Activated CD8-positive, alpha-beta memory T cell treated with anti-CD3 and anti-CD28 coated beads, Interleukin-2, amount 10 ng/mL, durations not matched to agents 7 days and 5 days (primary cell): ENCODE data around the gene TELO2. TPM values are rescaled to one million over a fixed set of nuclear protein-coding genes. Genes with fewer than 3 reads are reported as not detected.

Source experiments
- total RNA-seq, 2 experiments: library from RNA; stranded (reverse); gene quantifications; one replicate each; pipeline ENCODE4 v1.2.3, GENCODE V29; 2021

The TELO2 gene
- total RNA-seq, 2 experiments from 2014 or later, result 60.7 to 63.8 TPM

Other genes with a start within 250 kb of the TELO2 start
- not detected for gene TPSD1, start 237.3 kb upstream of the TELO2 start, total RNA-seq
- 100 to 1,000 TPM; 224 to 253 TPM for gene UBE2I, start 183.7 kb upstream of the TELO2 start, total RNA-seq
- gene BAIAP3, start 159.7 kb upstream of the TELO2 start, total RNA-seq, result under 1 TPM; 0.45 to 0.53 TPM
- 10 to 100 TPM; 52.9 to 57.8 TPM for gene TSR3, start 141.5 kb upstream of the TELO2 start, total RNA-seq
- gene GNPTG, start 141.4 kb upstream of the TELO2 start, total RNA-seq, result 10 to 100 TPM; 29.3 to 33.0 TPM
- gene UNKL, start 78.7 kb upstream of the TELO2 start, total RNA-seq, result 10 to 100 TPM; 30.1 to 43.0 TPM
- 10 to 100 TPM; 15.7 to 18.5 TPM for gene UQCC4, start 72.6 kb upstream of the TELO2 start, total RNA-seq
- under 1 TPM in 1 of 2 experiments, not detected in 1; 0.33 TPM for gene PERCC1, start 62.3 kb upstream of the TELO2 start, total RNA-seq
- gene CCDC154, start 48.8 kb upstream of the TELO2 start, total RNA-seq, result 1 to 10 TPM; 2.0 to 2.9 TPM
- 10 to 100 TPM; 53.0 to 60.5 TPM for gene CLCN7, start 18.3 kb upstream of the TELO2 start, total RNA-seq
- gene PTX4, start 4.4 kb upstream of the TELO2 start, total RNA-seq, result not detected
- 10 to 100 TPM; 34.7 to 37.1 TPM for gene TMEM204, start 40.3 kb downstream of the TELO2 start, total RNA-seq
- 1 to 10 TPM; 6.3 to 8.3 TPM for gene IFT140, start 118.7 kb downstream of the TELO2 start, total RNA-seq
- gene CRAMP1, start 119.0 kb downstream of the TELO2 start, total RNA-seq, result 10 to 100 TPM; 26.8 to 31.1 TPM
- 10 to 100 TPM; 55.0 to 62.4 TPM for gene JPT2, start 184.9 kb downstream of the TELO2 start, total RNA-seq
- 100 to 1,000 TPM in 1 of 2 experiments, 10 to 100 TPM in 1; 78.9 to 101 TPM for gene MAPK8IP3, start 212.8 kb downstream of the TELO2 start, total RNA-seq